C4-2B (cell line): ENCODE measurements around the gene CENPP.

Experiments
- H3K27ac ChIP-seq: fragments of 450-650 bp; 2 replicates; pipeline ENCODE4 v1.5.1; 2017
- CTCF ChIP-seq: fragments of 450-650 bp; conservative IDR thresholded peaks from 2 replicates; pipeline ENCODE4 v1.5.1; 2017; ENCODE audit warnings: mild to moderate bottlenecking
- ZFX ChIP-seq: fragments of 450-650 bp; IDR thresholded peaks from 2 replicates; pipeline ENCODE4 v1.6.1; 2017

Gene CENPP

GRCh38 chr9:92607773-92608172 is 282.0 kb downstream of the CENPP start:
- no peak overlapping the region for H3K27ac ChIP-seq
- no peak for TF ChIP-seq ZFX
- TF ChIP-seq CTCF, result no peak

GRCh38 chr9:92608241-92608908 is 282.6 kb downstream of the CENPP start:
- no peak overlapping the region for H3K27ac ChIP-seq
- TF ChIP-seq CTCF, result no peak
- TF ChIP-seq ZFX, result no peak

GRCh38 chr9:92608909-92609445 is 283.2 kb downstream of the CENPP start:
- no peak overlapping the region for H3K27ac ChIP-seq
- no peak for TF ChIP-seq ZFX
- TF ChIP-seq CTCF, result no peak

GRCh38 chr9:92610470-92611420 is 285.0 kb downstream of the CENPP start:
- H3K27ac ChIP-seq, result no peak overlapping the region

GRCh38 chr9:92611621-92612285 is 286.0 kb downstream of the CENPP start:
- TF ChIP-seq CTCF (no peak), ZFX (no peak)
- H3K27ac ChIP-seq, result no peak overlapping the region

More at GRCh38 chr9:92610470-92611420, 285.0 kb downstream of the CENPP start:
- TF ChIP-seq CTCF, result no peak
- TF ChIP-seq ZFX, result no peak

- TF ChIP-seq CTCF, result no peak
- no peak overlapping the region for H3K27ac ChIP-seq
These were observed 286.5 kb downstream of the CENPP start for GRCh38 chr9:92612292-92612691.

- no peak for TF ChIP-seq CTCF
- TF ChIP-seq ZFX, result no peak
These were observed 287.1 kb downstream of the CENPP start for GRCh38 chr9:92612816-92613215.

More at GRCh38 chr9:92612816-92613215, 287.1 kb downstream of the CENPP start:
- H3K27ac ChIP-seq, result no peak overlapping the region
